T follicular helper cell (primary cell): ENCODE measurements around the gene HNRNPA3.
A peak's percentile ranks its signal among the peaks of the same experiment; 100 is the strongest.
"Not testable (repeated sequence)": the region's sequence is repeated elsewhere in the genome, so short reads cannot be mapped to it uniquely, and the experiment has no call there.

Experiments used
- DNase-seq: peaks from one replicate; pipeline ENCODE4 v3.0.0-alpha.2; 2020; ENCODE audit warnings: low read depth
- total RNA-seq, 2 experiments: gene quantifications; one replicate each; lab custom pipeline; 2026; lab: John Stamatoyannopoulos, UW

Gene HNRNPA3
- total RNA-seq, result 91.1 to 103 reads per million in 2 experiments

DNA sequence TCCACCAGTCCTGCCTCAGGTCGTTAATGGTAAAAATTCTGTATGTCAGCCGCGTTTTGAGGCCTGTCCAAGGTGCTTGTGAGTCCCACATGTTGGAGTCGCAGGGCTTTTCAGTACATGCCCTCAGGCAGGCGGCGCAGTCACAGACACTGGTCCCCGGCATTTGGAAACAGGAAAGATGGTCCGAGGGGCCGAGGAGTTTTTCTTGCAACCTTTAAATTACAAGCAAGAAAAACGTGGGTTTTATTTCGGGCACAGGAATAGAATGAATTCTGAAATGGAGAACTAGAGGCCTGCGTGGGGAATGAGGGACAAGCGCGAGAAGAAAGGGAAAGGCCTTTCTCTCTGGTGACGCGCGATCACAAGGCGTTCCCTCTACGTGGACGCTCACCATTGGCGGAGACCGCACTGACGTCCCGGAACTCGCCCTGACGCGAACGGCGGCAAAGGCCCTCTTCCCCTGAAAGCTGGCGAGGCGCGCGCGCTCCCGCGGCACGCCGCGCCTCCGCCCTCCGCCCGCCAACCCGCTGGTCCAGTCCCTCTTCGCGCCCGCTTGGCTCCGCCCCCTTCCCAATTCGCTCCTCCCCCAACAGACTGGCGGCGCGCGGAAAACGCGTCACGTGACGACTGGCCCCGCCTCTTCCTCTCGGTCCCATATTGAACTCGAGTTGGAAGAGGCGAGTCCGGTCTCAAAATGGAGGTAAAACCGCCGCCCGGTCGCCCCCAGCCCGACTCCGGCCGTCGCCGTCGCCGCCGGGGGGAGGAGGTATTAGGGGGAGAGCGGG is at the start of gene HNRNPA3:
HNRNPA3 (plus strand) TSS at position 689 of the 785 bp plus-strand sequence; CDS start at position 695, 6 bp downstream.
- DNase-seq, result peak; percentile 99

DNA sequence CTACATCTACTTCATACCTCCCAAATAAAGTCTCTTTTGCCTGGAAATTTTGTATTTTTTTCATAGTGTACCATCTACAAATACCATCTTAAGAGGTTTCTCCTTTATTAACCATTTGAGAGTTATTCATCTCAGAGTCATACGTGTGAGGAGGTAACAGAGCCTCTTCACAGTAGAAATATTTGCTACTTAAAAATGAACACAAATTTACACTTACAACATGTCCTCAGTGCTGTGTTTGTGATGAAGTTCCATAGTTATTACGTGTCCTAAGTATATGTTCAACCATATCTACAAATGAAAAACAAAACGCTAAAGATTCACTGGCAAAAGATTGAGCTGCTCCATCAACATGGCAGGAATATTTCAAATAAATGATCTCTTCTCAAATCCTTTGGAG is 48.5 kb upstream of the HNRNPA3 start:
- DNase-seq, result no peak

DNA sequence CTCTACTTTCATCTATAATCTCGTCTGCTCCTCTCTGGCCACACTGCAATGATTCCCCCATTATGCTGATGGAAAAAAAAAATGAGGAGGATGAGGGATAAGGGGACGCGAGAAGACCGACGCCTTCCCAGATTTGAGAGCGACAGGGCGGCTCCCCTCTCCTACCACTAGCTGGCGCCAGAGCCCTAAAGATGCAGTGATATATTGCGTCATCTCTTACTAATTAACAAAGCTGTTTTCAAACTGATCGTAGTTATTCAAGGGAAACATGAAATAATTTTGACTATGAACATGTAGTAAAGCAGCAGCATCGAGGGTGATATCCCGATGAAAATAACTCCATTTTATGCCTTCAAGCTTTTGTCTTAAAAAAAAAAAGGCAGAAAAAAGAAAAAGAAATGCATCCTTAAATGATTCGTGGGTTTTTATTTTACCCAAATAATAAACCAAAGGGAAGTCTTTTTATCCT is 48.0 kb upstream of the HNRNPA3 start:
- peak; percentile 72 for DNase-seq

DNA sequence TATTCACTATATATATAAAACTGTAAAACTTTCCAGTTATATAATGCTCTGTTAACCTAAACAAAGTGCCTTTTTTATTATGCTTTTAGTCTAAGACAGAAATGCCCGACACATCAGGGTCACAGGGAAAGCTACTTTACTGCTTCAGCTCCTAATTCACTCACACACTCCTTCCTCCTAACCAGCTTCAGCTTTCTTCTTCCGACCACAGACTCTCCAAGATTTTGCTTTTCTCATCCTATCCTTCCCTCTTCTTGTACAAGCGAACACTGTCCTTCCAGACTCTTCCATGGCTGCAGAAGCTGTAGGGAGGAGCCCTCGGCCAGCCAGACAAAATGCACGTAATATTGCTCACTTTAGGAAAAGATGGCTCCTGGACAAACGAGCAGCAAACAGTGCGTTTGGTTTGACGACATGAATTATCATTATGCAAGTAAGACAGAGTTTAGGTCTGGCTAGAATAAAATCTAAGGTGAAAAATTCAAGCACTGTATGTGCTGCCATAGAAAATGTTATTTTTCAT is 47.5 kb upstream of the HNRNPA3 start:
- DNase-seq, result no peak

DNA sequence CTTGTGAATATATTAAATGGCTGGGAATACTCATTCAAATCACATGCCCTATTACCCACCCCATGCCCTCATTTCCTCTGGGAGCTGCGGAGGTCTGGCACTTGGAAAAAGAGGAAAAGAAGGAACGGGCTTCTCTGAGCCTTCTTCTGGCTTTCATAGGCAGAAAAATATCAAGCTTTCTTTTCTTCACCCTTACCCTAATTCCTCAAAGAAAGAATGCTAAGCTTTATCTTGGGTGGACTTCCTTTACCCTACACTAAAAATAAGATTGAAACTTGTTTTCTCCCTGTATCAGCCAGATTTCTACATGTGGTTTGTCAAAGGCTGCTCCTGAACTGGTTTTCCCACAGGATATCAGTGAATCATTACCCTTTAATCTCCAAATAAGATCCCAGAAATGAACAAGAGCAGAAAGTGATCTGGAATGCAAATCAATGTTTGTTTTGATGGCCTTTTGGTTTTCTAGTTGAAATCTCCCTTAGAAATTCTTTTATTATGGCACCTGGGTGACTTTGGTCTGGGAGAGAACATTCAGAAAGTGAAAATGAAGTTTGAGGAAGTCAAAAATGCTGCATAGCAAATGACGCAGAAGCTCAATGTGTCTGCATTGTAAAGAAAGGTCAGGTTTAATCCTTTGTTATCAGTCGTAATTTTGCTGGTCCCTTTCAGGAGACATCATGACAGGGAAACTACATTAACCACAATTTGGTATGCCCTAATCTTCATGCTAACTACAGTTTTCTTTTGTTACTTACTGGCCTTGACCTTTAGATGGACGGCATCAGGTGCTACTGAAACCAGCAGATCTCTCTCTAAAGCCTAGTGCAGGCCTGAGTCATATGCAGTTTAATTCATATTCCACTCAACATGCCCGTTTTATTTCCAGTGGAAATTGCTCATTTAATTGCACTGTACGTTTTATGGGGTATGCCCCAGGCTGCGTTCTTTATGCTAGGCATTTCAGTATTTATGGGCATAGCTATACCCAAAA is 46.6 kb upstream of the HNRNPA3 start:
- no peak for DNase-seq

DNA sequence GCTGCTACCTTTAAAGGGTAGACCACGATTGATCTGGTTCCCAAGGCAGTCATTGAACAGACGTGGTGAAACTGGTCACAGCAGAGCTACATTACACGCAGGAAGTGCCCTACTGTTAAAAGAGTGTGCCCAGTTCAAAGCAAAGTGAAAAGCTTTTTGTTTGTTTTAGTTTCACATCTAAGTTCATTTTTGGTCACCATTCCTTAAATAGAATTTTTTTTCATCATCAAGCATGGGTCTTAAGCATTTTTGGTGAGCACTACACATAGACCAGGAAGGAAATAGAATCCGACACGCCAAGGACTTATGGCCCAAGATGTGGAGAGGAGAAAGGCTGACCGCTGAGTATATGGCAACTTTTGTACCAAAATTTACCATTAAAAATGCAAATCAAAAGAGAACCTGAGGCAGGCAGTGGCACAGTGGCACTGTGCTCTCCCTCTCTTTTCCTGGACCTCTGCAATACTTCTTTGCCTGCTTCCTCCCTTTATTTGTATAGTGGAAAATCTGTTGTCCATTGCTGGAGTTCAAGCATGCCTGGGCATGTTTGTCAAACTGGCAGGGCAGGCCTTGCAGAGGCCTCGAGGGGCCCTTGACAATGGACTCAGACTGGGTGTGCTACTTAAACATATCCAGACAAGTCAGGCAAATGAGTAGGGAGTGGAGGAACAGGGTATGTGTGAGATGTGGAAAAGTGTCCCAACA is 42.6 kb upstream of the HNRNPA3 start:
- DNase-seq, result no peak

DNA sequence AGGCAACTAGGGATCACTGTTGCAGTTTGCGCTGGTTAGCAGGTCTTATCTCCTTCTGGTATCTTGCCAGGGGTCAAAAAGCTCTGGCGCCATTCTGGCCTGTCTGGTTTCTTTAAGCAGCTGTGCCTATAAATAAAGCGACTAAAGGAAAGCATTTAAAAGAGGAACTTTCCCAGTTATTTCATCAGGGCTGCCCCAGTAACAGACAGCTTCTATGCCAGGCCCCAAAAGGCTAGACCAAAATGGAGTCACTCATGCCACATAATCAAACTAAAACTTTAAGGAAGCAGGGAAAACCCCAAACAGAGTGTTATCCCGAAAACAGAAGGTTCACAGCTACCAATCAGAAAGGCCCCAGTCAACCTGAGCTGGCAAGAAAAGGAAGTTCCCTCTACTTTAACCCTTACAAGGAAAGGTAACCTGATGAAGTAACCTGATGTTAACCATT is 41.2 kb upstream of the HNRNPA3 start:
- DNase-seq, result no peak

DNA sequence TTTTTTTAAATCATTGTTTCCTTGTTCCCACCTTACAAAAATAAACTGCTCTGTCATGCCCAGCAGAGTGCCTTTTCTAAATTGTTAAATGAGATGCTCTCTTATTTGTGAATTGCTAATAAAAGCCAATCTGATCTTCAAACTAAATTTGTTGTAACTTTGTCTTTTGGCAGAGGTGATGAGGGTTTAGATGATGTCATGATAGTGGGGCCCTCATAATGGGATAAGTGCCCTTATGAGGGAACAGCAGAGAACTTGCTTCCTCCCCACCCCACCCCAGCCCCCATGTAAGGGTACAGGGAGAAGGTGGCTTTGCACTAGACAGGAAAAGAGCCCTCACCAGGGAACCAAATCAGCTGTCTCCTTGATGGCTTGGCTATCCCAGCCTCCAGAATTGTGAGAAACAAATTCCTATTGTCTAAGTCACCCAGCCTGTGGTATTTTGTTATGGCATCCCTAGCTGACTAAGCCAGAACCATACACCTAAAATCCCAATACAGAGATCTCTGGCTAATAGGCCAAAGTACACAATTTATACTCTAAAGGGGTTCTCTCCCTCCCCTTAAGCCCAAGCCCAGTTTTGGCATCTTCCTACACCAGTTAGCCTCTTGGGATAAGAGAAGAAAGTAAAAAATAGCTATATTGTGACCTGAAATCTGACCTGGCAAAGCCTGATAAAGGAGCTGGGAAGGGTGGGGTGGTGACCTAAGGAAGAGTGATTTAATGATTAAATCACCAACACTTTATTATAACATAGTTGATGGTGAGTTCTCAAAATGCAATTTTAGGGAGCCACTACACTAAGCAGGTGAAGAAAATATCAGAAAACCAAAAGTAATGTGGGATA is 40.3 kb upstream of the HNRNPA3 start:
- no peak for DNase-seq

DNA sequence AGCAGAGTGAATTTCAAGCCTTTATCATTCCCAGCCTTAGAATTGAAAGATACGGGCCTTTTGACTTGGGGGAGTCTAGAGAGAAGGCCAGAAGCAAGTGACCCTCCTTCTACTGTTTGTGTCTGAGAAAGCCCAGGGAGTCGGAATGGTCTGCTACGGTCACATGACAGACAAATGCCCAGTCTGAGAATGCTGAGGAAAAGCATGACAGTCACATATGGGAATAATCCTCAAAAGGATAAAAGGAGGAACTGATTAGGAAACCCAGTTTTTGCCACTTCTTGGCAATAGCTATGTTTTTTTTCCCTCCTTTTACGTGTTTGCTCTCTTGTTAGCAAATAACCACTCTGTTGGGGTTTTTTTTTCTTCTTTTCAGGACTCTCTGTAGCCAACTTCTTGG is 38.1 kb upstream of the HNRNPA3 start:
- DNase-seq, result no peak

DNA sequence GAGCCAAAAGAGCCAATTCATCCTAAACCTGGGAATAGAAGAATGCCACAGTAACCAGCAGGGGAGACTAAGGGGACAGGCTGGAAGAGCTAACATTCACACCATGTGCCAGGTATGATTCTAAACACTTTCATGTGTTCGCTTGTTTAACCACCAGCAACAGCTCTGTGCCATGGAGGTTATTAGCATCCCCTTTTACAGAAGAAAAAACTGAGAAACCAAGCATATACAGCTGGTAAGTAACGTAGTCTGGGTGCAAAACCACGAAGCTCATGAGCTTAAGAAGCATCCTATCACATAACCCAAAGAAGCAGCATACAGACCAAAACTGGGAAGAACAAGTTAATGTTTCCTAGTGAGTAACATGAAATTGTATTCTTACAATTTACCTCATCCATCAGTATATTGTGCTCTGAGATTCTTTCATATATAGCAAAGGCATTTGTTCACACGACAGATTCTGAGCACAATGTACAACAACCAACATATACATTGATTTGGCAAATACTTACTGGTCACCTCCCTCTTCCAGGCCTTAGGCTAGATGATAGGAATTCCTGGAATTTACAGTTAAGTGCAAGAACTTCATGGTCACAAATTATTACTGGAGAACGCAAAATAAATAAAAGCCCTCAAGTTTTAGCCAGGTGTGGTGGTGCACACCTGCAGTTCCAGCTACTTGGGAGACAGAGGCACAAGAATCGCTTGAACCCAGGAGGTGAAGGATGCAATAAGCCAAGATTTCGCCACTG is 36.5 kb upstream of the HNRNPA3 start:
- DNase-seq, result no peak

DNA sequence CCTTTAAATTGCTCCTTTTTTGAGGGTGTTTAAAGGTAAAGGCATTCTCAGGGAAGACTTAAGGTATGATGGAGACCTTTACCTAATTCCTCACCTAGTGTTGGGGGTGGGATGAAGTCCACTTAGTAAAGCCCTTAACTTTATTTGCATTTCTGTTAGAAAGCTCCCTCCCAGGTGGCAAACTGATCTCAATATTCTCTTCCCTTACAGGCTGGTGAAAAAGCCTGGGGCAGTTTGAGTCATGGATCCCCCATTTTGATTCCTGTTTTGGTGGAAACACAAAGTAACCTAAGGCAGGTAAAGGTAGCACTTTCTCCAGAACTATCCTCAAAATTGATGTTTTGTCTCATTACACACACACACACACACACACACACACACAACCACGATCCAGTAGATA is 33.8 kb upstream of the HNRNPA3 start:
- no peak for DNase-seq

DNA sequence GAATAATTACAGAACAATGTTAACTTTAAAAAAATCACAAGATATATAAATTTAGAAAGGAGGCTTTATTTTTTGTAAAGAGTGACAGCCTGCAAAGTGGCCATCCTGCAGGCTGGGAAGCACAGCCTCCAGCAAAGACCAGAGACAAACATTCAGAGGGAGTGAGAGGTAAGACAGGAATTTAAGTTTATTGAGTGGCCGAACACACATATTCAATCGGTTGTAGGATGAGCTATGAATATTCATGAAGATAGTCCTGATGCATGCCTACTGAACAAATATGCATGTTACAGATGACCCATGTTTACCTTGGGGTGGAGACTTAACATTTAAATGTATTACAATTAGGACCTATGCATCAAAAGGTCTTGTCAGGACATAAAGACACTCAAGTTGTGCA is 33.4 kb upstream of the HNRNPA3 start:
- DNase-seq, result no peak

DNA sequence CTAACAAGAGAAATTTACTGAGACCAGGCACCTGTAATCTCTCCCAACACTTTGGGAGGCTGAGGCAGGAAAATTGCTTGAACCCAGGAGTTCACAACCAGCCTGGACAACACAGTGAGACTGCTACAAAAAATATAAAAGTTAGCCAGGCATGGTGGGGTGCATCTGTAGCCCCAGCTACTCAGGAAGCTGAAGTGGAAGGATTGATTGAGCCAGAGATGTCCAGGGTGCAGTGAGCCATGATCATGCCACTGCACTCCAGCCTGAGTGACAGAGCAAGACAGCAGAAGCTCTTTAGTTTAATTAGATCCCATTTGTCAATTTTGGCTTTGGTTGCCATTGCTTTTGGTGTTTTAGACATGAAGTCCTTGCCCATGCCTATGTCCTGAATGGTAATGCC is 32.9 kb upstream of the HNRNPA3 start:
- not testable (repeated sequence) for DNase-seq

DNA sequence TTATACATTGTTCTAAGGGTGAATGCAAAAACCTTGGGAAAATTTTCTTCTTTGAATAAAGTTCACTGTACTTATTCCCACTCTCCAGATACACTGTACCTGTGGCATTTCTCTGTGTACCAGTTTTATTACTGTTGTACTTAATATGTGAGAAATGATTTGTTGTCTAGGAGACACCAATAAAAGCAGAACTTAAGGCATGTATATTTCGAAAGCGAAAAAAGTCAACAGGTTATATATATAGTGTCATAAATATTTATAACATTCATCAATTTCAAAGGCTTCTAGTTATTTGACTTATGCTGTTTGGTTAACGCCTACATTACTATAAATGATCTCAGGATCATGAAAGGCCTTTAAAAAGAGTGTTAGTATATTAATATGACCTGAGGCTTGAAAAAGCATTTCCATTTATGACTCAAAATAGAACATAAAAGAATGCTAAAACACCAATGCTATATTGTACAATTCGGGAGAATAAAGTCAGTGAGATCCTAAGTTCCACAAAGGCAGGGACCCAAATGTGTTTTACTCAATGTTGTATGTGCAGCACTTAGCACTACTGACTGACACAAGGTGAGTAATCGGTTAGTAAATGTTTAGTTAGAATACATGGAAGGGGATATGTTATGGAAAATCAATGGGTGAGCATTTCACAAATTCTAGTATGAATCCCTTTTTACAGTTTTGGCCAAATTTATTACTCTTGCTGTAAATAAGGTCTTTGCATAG is 32.2 kb upstream of the HNRNPA3 start:
- no peak for DNase-seq

DNA sequence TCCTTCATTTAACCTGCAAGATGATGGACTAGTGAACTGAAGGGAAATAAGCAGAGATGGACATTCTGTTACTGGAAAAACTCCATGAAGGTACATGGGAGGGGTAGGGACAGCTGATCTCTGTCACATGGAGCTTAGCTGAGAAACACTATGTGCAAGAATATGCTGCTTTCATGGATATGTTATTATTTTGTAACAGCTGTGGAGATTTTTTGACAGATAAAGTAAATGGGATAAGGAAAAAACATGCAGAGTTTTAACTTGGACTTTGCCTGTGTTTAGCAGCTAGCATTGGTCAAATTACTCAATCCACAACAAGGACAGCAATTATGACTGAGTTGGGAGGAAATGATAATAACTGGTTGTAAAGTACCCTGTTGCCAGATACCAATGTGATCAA is 28.7 kb upstream of the HNRNPA3 start:
- no peak for DNase-seq

DNA sequence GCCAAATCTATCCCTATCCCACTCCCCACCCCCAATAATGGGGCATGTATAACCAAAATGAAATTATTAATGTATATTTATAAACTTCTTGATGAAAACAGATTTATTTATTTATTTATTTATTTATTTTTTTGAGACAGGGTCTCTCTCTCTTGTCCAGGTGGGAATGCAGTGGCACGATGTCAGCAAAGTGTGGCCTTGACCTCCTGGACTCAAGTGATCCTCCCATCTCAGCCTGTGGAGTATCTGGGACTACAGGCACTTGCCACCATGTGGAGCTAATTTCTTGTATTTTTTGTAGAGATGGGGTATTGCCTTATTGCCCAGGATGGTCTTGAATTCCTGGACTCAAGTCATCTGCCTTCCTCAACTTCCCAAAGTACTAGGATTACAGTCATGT is 28.0 kb upstream of the HNRNPA3 start:
- no peak for DNase-seq

DNA sequence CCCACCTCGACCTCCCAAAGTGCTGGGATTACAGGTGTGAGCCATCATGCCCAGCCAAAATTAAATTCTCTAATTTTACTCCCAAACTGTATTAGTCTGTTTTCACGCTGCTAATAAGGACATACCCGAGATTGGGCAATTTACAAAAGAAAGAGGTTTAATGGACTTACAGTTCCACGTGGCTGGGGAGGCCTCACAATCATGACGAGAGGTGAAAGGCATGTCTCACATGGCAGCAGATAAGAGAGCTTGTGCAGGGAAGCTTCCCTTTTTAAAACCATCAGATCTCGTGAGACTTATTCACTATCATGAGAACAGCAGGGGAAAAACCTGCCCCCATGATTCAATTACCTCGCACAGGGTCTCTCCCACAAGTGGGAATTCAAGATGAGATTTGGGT is 26.6 kb upstream of the HNRNPA3 start:
- DNase-seq, result not testable (repeated sequence)

DNA sequence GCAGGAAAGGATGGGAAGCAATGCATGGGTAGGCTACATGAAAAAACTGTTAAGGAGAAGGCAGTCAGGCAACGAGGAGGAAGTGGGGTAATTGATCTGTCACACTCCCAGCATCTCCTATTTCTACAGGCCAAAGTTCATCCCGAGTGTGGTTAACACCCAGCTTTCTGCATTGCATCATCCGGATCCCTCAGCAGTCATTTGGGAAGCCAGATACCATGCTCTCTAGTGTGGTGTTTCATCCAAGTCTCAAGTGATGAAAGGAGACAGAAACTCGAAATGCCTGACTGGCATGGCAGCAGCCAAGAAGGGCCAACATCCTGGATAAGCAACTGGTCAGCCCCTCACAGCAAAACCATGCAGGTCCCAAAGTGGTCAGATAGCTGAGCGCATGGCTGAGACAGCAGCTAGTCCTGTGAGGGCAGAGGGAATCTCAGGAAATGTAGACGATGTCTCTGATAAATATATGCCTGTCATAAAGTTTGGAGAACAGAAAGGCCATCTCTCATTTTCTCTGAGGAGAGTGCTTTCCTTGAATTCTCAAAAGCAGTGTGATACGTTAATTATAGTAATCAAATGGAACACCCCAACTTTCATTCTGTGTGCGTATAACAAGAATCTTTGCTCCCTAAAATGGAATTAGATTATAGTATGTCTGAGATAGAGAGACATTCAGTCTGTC is 24.8 kb upstream of the HNRNPA3 start:
- DNase-seq, result no peak
